HEK293T (cell line): Measurements from ENCODE around the gene BNC1.

Source experiments
- SP1 ChIP-seq: fragments of 450-650 bp; IDR thresholded peaks from 2 replicates; pipeline ENCODE4 v1.6.1; 2017
- SUZ12 ChIP-seq: fragments of 450-650 bp; IDR thresholded peaks from 2 replicates; pipeline ENCODE4 v1.6.1; 2016; ENCODE audit warnings: mild to moderate bottlenecking
- ZNF384 ChIP-seq: fragments of 450-650 bp; IDR thresholded peaks from 2 replicates; pipeline ENCODE4 v1.6.1; 2016

GRCh38 chr15:83207009-83207659, 77.3 kb downstream of the BNC1 start:
- TF ChIP-seq SUZ12: no peak
- TF ChIP-seq ZNF384: no peak
- TF ChIP-seq SP1: no peak
